Natural killer cell (primary cell): ENCODE data around the gene IL17D. TPM values are rescaled to one million over a fixed set of nuclear protein-coding genes. Genes with fewer than 3 reads are reported as not detected.
"Not testable (repeated sequence)": the region's sequence is repeated elsewhere in the genome, so short reads cannot be mapped to it uniquely, and the experiment has no call there.

ENCODE experiments used
- ATAC-seq, 3 donors: fragments of 150-1000 bp in 2 of 3; fragments of 200-7000 bp in 1 of 3; cut with Tn5 transposase; 1 replicate in 1 of 3; 2 replicates in 2 of 3; pipeline ENCODE4 v1.10.0; 2021; ENCODE audit warnings: mild to moderate bottlenecking in 2 of 3, moderate library complexity in 2 of 3
- DNase-seq, 2 donors: peaks; one replicate each; pipeline versions ENCODE4 v3.0.0 to v3.0.0-alpha.2; 2013 to 2021; ENCODE audit warnings: mixed read lengths in 1 of 2
- H3K27ac ChIP-seq: one replicate; pipeline ENCODE4 v1.5.1; 2013; ENCODE audit warnings: mild to moderate bottlenecking, low read length
- H3K27me3 ChIP-seq: one replicate; pipeline ENCODE4 v1.6.1; 2013; ENCODE audit warnings: low read length; ENCODE audit not compliant: control insufficient read depth, insufficient read depth
- H3K36me3 ChIP-seq: one replicate; pipeline ENCODE4 v1.6.1; 2013; ENCODE audit warnings: low read length; ENCODE audit not compliant: control insufficient read depth, insufficient read depth
- H3K4me1 ChIP-seq: one replicate; pipeline ENCODE4 v1.6.1; 2013; ENCODE audit warnings: low read length; ENCODE audit not compliant: control insufficient read depth, insufficient read depth
- H3K4me3 ChIP-seq: one replicate; pipeline ENCODE4 v1.5.1; 2013; ENCODE audit warnings: low read length
- H3K9me3 ChIP-seq: one replicate; pipeline ENCODE4 v1.6.1; 2013; ENCODE audit warnings: low read length; ENCODE audit not compliant: control insufficient read depth, insufficient read depth
- H3K27ac Mint-ChIP-seq, 2 donors: one replicate each; pipeline ENCODE4 v1.8.0; 2022; ENCODE audit warnings: mild to moderate bottlenecking in 2 of 2, mixed read lengths in 2 of 2, moderate library complexity in 1 of 2
- H3K27me3 Mint-ChIP-seq, 2 donors: one replicate each; pipeline ENCODE4 v1.8.0; 2022; ENCODE audit warnings: low read depth in 2 of 2, mixed read lengths in 2 of 2
- H3K36me3 Mint-ChIP-seq: one replicate; pipeline ENCODE4 v1.8.0; 2022; ENCODE audit warnings: mixed read lengths
- H3K4me1 Mint-ChIP-seq, 2 donors: one replicate each; pipeline ENCODE4 v1.8.0; 2022; ENCODE audit warnings: mixed read lengths in 2 of 2
- H3K4me3 Mint-ChIP-seq: one replicate; pipeline ENCODE4 v1.8.0; 2022; ENCODE audit warnings: mild to moderate bottlenecking, moderate library complexity, mixed read lengths
- H3K9me3 Mint-ChIP-seq, 2 donors: one replicate each; pipeline ENCODE4 v1.8.0; 2022; ENCODE audit warnings: mixed read lengths in 2 of 2
- CTCF ChIP-seq: fragments of 200-600 bp; IDR thresholded peaks from one replicate; pipeline ENCODE4 v1.8.0; 2022; ENCODE audit warnings: antibody characterized with exemption
- WGBS: methylation state at CpG from one replicate; pipeline ENCODE4 v1.1.7; 2013; ENCODE audit warnings: missing lambda C conversion rate; ENCODE audit not compliant: insufficient coverage; 5-methylcytosine and 5-hydroxymethylcytosine counted together
- intact Hi-C: fragments of 100-400 bp; cut with micrococcal nuclease; formaldehyde crosslinking; loops from one replicate; pipeline ENCODE4 v1.14.2; 2022
- total RNA-seq, 4 donors: library from RNA; stranded (reverse); fragments of 120-200 nt in 1 of 4; gene quantifications; one replicate each; pipeline versions ENCODE4 v1.2.3 to v1.2.4, GENCODE V29; 2013 to 2022

IL17D gene
- total RNA-seq, 3 donors from 2014 or later (not counting 1 experiment from before 2014, with no cell fraction given), result 0.14 to 0.33 (median 0.25) TPM

GRCh38 chr13:20738616-20739015 is 35.1 kb downstream of the IL17D start:
- Mint-ChIP-seq H3K4me1 (no peaks in the 10 kb centered on the region), H3K9me3 (no peaks in the 10 kb centered on the region), H3K36me3 (no peaks in the 10 kb centered on the region), H3K27me3 (no peaks in the 10 kb centered on the region), H3K27ac (no peak overlapping the region), H3K4me3 (no peak overlapping the region)
- Histone ChIP-seq H3K27me3 (no peaks in the 10 kb centered on the region), H3K27ac (no peak overlapping the region), H3K9me3 (no peaks in the 10 kb centered on the region), H3K36me3 (no peaks in the 10 kb centered on the region), H3K4me1 (no peaks in the 10 kb centered on the region), H3K4me3 (no peak overlapping the region)
- DNase-seq (no peak), ATAC-seq (no peak)
- WGBS, result 97% methylated on average over 6 of the region's 6 CpGs
- intact Hi-C loops, result no loop called here
- no peak for TF ChIP-seq CTCF

DNA sequence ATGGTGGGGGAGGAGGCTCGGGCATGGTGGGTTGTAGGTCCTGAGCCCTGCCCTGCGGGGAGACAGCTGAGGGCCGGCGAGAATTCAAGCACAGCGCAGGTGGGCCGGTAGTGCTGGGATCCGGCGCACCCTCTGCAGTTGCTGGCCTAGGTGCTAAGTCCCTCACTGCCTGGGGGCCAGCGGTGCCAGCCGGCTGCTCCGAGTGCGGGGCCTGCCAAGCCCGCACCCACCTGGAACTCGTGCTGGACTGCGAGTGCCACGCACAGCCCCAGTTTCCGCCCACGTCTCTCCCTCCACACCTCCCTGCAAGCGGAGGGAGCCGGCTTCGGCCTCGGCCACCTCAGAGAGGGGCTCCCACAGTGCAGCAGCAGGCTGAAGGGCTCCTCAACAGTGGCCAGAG is 36.5 kb downstream of the IL17D start:
- DNase-seq (no peak), ATAC-seq (no peak)
- Mint-ChIP-seq H3K9me3 (no peaks in the 10 kb centered on the region), H3K36me3 (peaks cover 6% of the 10 kb centered on the region), H3K27ac (no peak overlapping the region), H3K4me1 (no peaks in the 10 kb centered on the region), H3K27me3 (no peaks in the 10 kb centered on the region), H3K4me3 (no peak overlapping the region)
- intact Hi-C loops, result no loop called here
- Histone ChIP-seq H3K4me1 (no peaks in the 10 kb centered on the region), H3K36me3 (no peaks in the 10 kb centered on the region), H3K9me3 (no peaks in the 10 kb centered on the region), H3K27me3 (no peaks in the 10 kb centered on the region), H3K27ac (no peak overlapping the region), H3K4me3 (no peak overlapping the region)
- 98% methylated on average over 22 of the region's 22 CpGs for whole genome bisulfite sequencing
- no peak for TF ChIP-seq CTCF

DNA sequence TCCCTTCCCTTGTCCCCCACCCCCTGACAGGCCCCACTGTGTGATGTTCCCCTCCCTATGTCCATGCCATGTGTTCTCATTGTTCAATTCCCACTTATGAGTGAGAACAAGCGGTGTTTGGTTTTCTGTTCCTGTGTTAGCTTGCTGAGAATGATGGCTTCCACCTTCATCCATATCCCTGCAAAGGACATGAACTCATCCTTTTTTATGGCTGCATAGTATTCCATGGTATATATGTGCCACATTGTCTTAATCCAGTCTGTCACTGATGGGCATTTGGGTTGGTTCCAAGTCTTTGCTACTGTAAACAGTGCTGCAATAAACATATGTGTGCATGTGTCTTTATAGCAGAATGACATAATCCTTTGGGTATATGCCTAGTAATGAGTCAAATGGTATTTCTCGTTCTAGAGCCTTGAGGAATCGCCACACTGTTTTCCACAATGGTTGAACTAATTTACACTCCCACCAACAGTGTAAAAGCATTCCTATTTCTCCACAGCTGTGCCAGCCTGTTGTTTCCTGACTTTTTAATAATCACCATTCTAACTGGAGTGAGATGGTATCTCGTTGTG is 40.4 kb downstream of the IL17D start:
- 89% methylated on average over 4 of the region's 4 CpGs for WGBS
- not testable (repeated sequence) for H3K27me3 Mint-ChIP-seq

DNA sequence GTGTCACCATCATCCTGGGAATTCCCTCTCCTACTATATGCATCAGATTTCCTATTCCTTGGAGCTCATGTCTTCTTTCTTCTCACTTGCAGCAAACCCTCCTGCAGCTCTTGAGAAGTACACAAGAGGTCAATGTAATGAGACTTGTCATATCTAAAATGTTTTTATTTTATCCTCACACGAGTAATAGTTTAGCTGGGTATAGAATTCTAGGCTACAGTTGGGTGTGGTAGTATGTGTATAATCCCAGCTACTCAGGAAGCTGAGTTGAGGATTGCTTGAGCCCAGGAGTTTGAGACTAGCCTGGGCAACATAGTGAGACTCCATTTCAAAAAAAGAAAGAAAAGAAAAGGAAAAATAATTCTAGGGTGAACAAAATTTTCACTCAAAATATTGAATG is 45.9 kb downstream of the IL17D start:
- H3K36me3 ChIP-seq, result no peaks in the 10 kb centered on the region
- H3K36me3 Mint-ChIP-seq, result peaks cover 59% of the 10 kb centered on the region
- 100% methylated on average over 1 of the region's 1 CpG for WGBS
- H3K9me3 ChIP-seq, result peaks cover 10% of the 10 kb centered on the region
- no peak overlapping the region for H3K27ac Mint-ChIP-seq
- intact Hi-C loops, result no loop called here
- H3K9me3 Mint-ChIP-seq, result peaks cover 16 to 40% of the 10 kb centered on the region in 2 donors
- ATAC-seq, result no peak
- no peak overlapping the region for H3K4me3 ChIP-seq
- no peak overlapping the region for H3K4me3 Mint-ChIP-seq
- H3K27me3 Mint-ChIP-seq, result no peaks in the 10 kb centered on the region
- H3K4me1 ChIP-seq, result no peaks in the 10 kb centered on the region
- H3K4me1 Mint-ChIP-seq, result no peaks in the 10 kb centered on the region
- H3K27me3 ChIP-seq, result no peaks in the 10 kb centered on the region
- no peak for DNase-seq
- H3K27ac ChIP-seq, result no peak overlapping the region
- no peak for TF ChIP-seq CTCF

More for the DNA sequence above, 40.4 kb downstream of the IL17D start:
- H3K27ac ChIP-seq, ATAC-seq, H3K36me3 ChIP-seq, H3K27me3 ChIP-seq, H3K27ac Mint-ChIP-seq, H3K4me3 ChIP-seq, intact Hi-C loops, H3K4me1 ChIP-seq, DNase-seq, H3K4me1 Mint-ChIP-seq, H3K9me3 Mint-ChIP-seq, H3K4me3 Mint-ChIP-seq, H3K9me3 ChIP-seq: not testable (repeated sequence)
- peaks cover 17% of the 10 kb centered on the region for H3K36me3 Mint-ChIP-seq
